Right atrium auricular region (tissue), 2 donors: ENCODE data around the gene FCSK. TPM values are rescaled to one million over a fixed set of nuclear protein-coding genes. Genes with fewer than 3 reads are reported as not detected.

ENCODE experiments used
- DNase-seq: peaks from one replicate; pipeline ENCODE4 v3.0.0-alpha.2; 2019; ENCODE audit warnings: low spot score
- H3K27ac ChIP-seq, 2 donors: fragments of 200-600 bp; sonication (generic); 1 replicate in 1 of 2; 2 replicates in 1 of 2; pipeline ENCODE4 v1.5.1; 2016 to 2019
- H3K27me3 ChIP-seq, 2 donors: fragments of 200-600 bp; sonication (generic); one replicate each; pipeline versions ENCODE4 v1.5.1 to v1.6.0; 2017 to 2019
- H3K36me3 ChIP-seq: fragments of 200-600 bp; sonication (generic); one replicate; pipeline ENCODE4 v1.5.1; 2016
- H3K4me1 ChIP-seq, 2 donors: fragments of 200-600 bp; sonication (generic); one replicate each; pipeline versions ENCODE4 v1.5.1 to v1.6.0; 2017 to 2019
- H3K4me3 ChIP-seq, 2 donors: fragments of 200-600 bp; sonication (generic); 1 replicate in 1 of 2; 2 replicates in 1 of 2; pipeline ENCODE4 v1.5.1; 2017 to 2019; ENCODE audit warnings: mild to moderate bottlenecking in 1 of 2, moderate library complexity in 1 of 2
- H3K9me3 ChIP-seq, 2 donors: fragments of 200-600 bp; sonication (generic); one replicate each; pipeline ENCODE4 v1.5.1; 2019
- total RNA-seq, 2 donors: library from RNA; depleted of rRNA; stranded (reverse); fragments of >200 nt; gene quantifications; one replicate each; pipeline ENCODE4 v1.1.0, GENCODE V29; 2016
- TF ChIP-seq, protein P1 (sequence below), 2 donors: fragments of 200-600 bp; sonication (generic); IDR thresholded peaks; one replicate each; pipeline ENCODE4 v1.5.1; 2019; ENCODE audit warnings: antibody characterized with exemption in 2 of 2

FCSK gene
- total RNA-seq, 2 donors from 2014 or later, result 9.5 to 10.2 TPM

GRCh38 chr16:70480127-70481105 is 26.0 kb downstream of the FCSK start:
- DNase-seq, result no peak
- no peak overlapping the region for H3K4me3 ChIP-seq
- peaks cover 45% of the 10 kb centered on the region for H3K36me3 ChIP-seq
- H3K9me3 ChIP-seq, result no peaks in the 10 kb centered on the region
- no peak overlapping the region for H3K27ac ChIP-seq
- TF ChIP-seq, protein P1, sequence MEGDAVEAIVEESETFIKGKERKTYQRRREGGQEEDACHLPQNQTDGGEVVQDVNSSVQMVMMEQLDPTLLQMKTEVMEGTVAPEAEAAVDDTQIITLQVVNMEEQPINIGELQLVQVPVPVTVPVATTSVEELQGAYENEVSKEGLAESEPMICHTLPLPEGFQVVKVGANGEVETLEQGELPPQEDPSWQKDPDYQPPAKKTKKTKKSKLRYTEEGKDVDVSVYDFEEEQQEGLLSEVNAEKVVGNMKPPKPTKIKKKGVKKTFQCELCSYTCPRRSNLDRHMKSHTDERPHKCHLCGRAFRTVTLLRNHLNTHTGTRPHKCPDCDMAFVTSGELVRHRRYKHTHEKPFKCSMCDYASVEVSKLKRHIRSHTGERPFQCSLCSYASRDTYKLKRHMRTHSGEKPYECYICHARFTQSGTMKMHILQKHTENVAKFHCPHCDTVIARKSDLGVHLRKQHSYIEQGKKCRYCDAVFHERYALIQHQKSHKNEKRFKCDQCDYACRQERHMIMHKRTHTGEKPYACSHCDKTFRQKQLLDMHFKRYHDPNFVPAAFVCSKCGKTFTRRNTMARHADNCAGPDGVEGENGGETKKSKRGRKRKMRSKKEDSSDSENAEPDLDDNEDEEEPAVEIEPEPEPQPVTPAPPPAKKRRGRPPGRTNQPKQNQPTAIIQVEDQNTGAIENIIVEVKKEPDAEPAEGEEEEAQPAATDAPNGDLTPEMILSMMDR (IDR thresholded peaks at IDR 0.05), result no peak
- H3K27me3 ChIP-seq, result no peaks in the 10 kb centered on the region
- peaks cover 0 to 30% of the 10 kb centered on the region in 2 donors for H3K4me1 ChIP-seq

GRCh38 chr16:70481929-70482536 is 27.6 kb downstream of the FCSK start:
- Histone ChIP-seq H3K27ac (no peak overlapping the region), H3K4me1 (peaks cover 0 to 23% of the 10 kb centered on the region in 2 donors), H3K4me3 (no peak overlapping the region), H3K27me3 (no peaks in the 10 kb centered on the region), H3K36me3 (peaks cover 41% of the 10 kb centered on the region), H3K9me3 (no peaks in the 10 kb centered on the region)
- DNase-seq, result no peak
- TF ChIP-seq, protein P1 (IDR thresholded peaks at IDR 0.05), result no peak

GRCh38 chr16:70482624-70483023 is 28.2 kb downstream of the FCSK start:
- TF ChIP-seq, protein P1 (IDR thresholded peaks at IDR 0.05), result no peak
- peaks cover 41% of the 10 kb centered on the region for H3K36me3 ChIP-seq
- no peak overlapping the region for H3K27ac ChIP-seq
- no peaks in the 10 kb centered on the region for H3K9me3 ChIP-seq
- no peak overlapping the region for H3K4me3 ChIP-seq
- H3K27me3 ChIP-seq, result no peaks in the 10 kb centered on the region
- DNase-seq, result no peak
- H3K4me1 ChIP-seq, result peaks cover 0 to 23% of the 10 kb centered on the region in 2 donors

GRCh38 chr16:70483426-70483825 is 29.0 kb downstream of the FCSK start:
- no peak for DNase-seq
- Histone ChIP-seq H3K27ac (no peak overlapping the region), H3K4me1 (peaks cover 0 to 19% of the 10 kb centered on the region in 2 donors), H3K36me3 (peaks cover 41% of the 10 kb centered on the region), H3K4me3 (no peak overlapping the region), H3K9me3 (no peaks in the 10 kb centered on the region), H3K27me3 (no peaks in the 10 kb centered on the region)
- TF ChIP-seq, protein P1 (IDR thresholded peaks at IDR 0.05), result no peak

DNA sequence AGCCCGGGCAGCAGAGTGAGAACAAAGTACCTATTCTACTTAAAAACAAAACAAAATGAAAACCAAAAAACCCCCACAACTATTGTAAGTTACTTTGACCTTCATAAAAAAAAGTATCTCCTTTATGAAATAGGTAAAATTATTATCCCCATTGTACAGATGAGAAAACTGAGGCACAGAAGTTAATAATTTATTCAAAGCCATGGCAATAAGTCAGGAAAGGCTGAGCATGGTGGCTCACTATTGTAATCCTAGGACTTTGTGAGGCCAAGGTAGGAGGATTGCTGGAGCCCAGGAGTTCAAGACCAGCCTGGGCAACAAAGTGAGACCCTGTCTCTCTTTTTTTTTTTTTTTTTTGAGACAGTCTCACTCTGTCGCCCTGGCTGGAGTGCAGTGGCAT is 30.5 kb downstream of the FCSK start:
- no peak overlapping the region for H3K4me3 ChIP-seq
- DNase-seq, result no peak
- TF ChIP-seq, protein P1 (IDR thresholded peaks at IDR 0.05), result no peak
- peaks cover 0 to 5% of the 10 kb centered on the region in 2 donors for H3K4me1 ChIP-seq
- H3K36me3 ChIP-seq, result peaks cover 35% of the 10 kb centered on the region
- H3K27ac ChIP-seq, result no peak overlapping the region
- H3K9me3 ChIP-seq, result no peaks in the 10 kb centered on the region
- H3K27me3 ChIP-seq, result no peaks in the 10 kb centered on the region
